Left lung (tissue), 10 donors: ENCODE data around the gene EDN1. TPM values are rescaled to one million over a fixed set of nuclear protein-coding genes. Genes with fewer than 3 reads are reported as not detected.

ENCODE experiments used
- ATAC-seq: fragments of 200-7000 bp; cut with Tn5 transposase; one replicate; pipeline ENCODE4 v1.9.1; 2020; ENCODE audit warnings: moderate library complexity
- DNase-seq, 4 donors: peaks; one replicate each; pipeline ENCODE4 v3.0.0-alpha.2; 2013 to 2020
- H3K27ac ChIP-seq, 2 donors: fragments of 200-600 bp; sonication (generic) in 1 of 2; one replicate each; pipeline versions ENCODE4 v1.5.0 to v1.8.0; 2020 to 2021
- H3K27me3 ChIP-seq, 2 donors: fragments of 200-600 bp; sonication (generic) in 1 of 2; one replicate each; pipeline versions ENCODE4 v1.5.0 to v1.8.0; 2020 to 2021
- H3K36me3 ChIP-seq, 2 donors: fragments of 200-600 bp; sonication (generic) in 1 of 2; one replicate each; pipeline versions ENCODE4 v1.5.0 to v1.8.0; 2020 to 2021
- H3K4me1 ChIP-seq, 2 donors: fragments of 200-600 bp; one replicate each; pipeline ENCODE4 v1.8.0; 2021
- H3K4me3 ChIP-seq, 2 donors: fragments of 200-600 bp; sonication (generic) in 1 of 2; one replicate each; pipeline versions ENCODE4 v1.5.0 to v1.8.0; 2020 to 2021; ENCODE audit warnings: mild to moderate bottlenecking in 1 of 2
- H3K9me3 ChIP-seq, 2 donors: fragments of 200-600 bp; sonication (generic) in 1 of 2; one replicate each; pipeline versions ENCODE4 v1.5.0 to v1.8.0; 2020 to 2021
- intact Hi-C, 2 donors: fragments of 100-400 bp; cut with DNase I; formaldehyde crosslinking; loops; one replicate each; pipeline versions ENCODE4 v1.11.2 to v1.14.2; 2022
- polyA plus RNA-seq, 6 donors: library from polyadenylated mRNA; unstranded; fragments of 120-200 nt; gene quantifications; one replicate each; pipeline ENCODE4 v1.2.1, GENCODE V29; 2013; ENCODE audit not compliant: insufficient read length in 6 of 6
- total RNA-seq, 2 donors: library from RNA; stranded (reverse); fragmentation: NEBNext Ultra II Directional; extraction: Animal tissue kit (Norgen Biotek cat#: 25700); gene quantifications; one replicate each; pipeline ENCODE4 v1.2.1, GENCODE V29; 2021
- TF ChIP-seq, protein P1 (sequence below), 2 donors: fragments of 200-600 bp; sonication (generic) in 1 of 2; IDR thresholded peaks; one replicate each; pipeline versions ENCODE4 v1.5.0 to v1.8.0; 2021; ENCODE audit warnings: antibody characterized with exemption in 2 of 2
- donor health status: DM: no; HTN: yes; CAD: no.
- donor health status: DM: no; HTN: no; CAD: no.

EDN1 gene
- total and polyA plus RNA-seq, 8 donors = 21.7 to 58.9 (median 38.9) TPM

DNA sequence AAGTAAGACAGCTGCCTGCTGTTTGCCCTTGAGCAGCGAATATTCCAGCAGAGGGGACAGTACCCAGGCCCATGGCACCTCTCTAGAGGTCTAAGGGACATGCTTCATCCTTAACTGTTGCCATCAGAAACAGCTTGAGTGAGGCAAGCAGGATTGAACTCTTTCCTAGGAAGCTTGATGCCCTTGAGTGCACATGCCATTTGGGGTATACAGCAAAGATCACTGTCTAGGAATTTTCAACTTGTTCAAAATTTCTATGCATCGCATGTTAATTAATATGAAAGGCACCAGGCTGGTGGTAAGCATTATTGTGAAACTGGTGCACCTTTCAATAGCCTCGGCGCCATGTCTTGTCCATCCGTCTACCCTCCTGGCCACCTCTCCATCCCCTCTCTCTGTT lies 54.1 kb downstream of the EDN1 start:
- Histone ChIP-seq H3K9me3 (no peaks in the 10 kb centered on the region), H3K27me3 (no peaks in the 10 kb centered on the region), H3K36me3 (no peaks in the 10 kb centered on the region), H3K27ac (no peak overlapping the region), H3K4me1 (peaks cover 0 to 15% of the 10 kb centered on the region in 2 donors), H3K4me3 (no peak overlapping the region)
- intact Hi-C loops = no loop called here
- ATAC-seq (no peak), DNase-seq (no peak)
- TF ChIP-seq, protein P1, sequence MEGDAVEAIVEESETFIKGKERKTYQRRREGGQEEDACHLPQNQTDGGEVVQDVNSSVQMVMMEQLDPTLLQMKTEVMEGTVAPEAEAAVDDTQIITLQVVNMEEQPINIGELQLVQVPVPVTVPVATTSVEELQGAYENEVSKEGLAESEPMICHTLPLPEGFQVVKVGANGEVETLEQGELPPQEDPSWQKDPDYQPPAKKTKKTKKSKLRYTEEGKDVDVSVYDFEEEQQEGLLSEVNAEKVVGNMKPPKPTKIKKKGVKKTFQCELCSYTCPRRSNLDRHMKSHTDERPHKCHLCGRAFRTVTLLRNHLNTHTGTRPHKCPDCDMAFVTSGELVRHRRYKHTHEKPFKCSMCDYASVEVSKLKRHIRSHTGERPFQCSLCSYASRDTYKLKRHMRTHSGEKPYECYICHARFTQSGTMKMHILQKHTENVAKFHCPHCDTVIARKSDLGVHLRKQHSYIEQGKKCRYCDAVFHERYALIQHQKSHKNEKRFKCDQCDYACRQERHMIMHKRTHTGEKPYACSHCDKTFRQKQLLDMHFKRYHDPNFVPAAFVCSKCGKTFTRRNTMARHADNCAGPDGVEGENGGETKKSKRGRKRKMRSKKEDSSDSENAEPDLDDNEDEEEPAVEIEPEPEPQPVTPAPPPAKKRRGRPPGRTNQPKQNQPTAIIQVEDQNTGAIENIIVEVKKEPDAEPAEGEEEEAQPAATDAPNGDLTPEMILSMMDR (IDR thresholded peaks at IDR 0.05) = no peak

DNA sequence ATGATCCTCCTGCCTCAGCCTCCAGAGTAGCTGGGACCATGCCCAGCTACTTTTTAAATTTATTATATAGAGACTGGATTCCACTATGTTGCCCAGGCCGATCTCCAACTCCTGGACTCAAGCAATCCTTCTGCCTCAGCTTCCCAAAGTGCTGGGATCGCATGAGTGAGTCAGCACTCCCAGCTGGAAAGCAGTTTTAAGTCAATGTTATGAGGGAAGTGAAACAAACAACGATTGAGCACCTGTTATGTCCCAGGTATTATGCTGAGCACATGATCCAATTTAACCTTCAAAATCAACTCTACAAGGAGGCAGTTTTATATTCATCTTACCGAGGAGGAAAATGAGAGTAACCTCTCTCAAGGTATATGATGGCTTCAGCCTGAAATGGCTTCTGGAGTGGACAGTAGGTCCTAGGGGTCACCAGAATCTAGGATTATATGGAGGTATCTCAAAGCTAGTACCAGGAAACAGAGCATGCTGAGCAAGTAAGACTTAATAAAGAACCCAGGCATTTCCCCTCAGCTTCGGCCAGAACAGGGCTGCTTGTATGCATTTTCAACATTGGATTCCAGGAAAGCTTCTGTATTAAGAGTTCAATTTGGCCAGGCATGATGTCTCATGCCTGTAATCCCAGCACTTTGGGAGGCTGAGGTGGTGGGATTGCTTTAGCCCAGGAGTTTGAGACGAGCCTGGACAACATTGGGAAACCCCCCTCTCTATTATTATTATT lies 55.0 kb downstream of the EDN1 start:
- ATAC-seq = no peak
- H3K27ac ChIP-seq = no peak overlapping the region

DNA sequence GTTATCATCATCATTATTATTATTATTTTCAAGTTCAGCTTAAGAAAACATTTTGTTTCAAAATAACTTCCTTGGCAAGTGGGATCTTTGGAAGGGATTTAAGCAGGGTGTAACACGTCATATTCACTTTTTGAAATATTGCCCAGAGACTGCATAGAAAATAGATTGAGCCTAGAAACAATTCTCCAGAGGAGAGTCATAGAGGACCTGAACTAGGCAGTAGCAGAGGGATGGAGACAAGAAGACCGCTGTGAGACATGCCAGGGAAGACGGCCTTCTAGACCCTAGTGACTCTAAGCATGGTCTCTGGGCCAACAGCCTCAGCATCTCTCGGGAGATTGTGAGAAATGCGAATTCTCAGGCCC lies 55.5 kb downstream of the EDN1 start:
- no peaks in the 10 kb centered on the region for H3K27me3 ChIP-seq
- TF ChIP-seq, protein P1 (IDR thresholded peaks at IDR 0.05) = no peak
- no peak for ATAC-seq

More for the DNA sequence above, 55.0 kb downstream of the EDN1 start:
- Histone ChIP-seq H3K27me3 (no peaks in the 10 kb centered on the region), H3K4me3 (no peak overlapping the region), H3K36me3 (no peaks in the 10 kb centered on the region), H3K9me3 (no peaks in the 10 kb centered on the region), H3K4me1 (peaks cover 0 to 15% of the 10 kb centered on the region in 2 donors)
- TF ChIP-seq, protein P1 (IDR thresholded peaks at IDR 0.05) = no peak
- intact Hi-C loops = no loop called here
- no peak for DNase-seq

More for the DNA sequence above, 55.5 kb downstream of the EDN1 start:
- peaks cover 0 to 15% of the 10 kb centered on the region in 2 donors for H3K4me1 ChIP-seq
- intact Hi-C loops = no loop called here
- H3K9me3 ChIP-seq = peaks cover 0 to under 1% of the 10 kb centered on the region in 2 donors
- DNase-seq = no peak
- no peak overlapping the region for H3K4me3 ChIP-seq
- H3K36me3 ChIP-seq = no peaks in the 10 kb centered on the region
- no peak overlapping the region for H3K27ac ChIP-seq
